Measurements from ENCODE around the gene GCNT1.

GCNT1 gene

DNA sequence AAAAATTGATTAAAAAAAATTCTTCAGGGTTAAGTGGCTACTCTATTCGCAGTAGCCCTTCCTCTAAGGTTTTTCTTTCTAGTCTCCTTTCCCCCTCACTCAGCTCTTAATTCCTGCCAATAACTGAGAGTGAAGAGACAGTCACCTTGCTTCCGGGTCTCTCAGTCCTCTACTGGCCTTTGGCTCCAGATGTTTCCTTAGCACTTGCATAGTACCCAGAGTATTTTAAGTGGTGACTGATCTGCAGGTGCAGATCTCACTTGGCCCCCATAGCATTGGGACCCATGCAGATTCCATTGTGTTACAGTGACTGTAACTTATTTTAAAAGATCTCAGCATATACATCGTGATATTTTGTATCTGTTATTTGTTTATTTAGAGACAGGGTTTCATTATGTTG, 66.2 kb downstream of the GCNT1 start:
- ATAC-seq = no peak
- TF ChIP-seq, protein P1, sequence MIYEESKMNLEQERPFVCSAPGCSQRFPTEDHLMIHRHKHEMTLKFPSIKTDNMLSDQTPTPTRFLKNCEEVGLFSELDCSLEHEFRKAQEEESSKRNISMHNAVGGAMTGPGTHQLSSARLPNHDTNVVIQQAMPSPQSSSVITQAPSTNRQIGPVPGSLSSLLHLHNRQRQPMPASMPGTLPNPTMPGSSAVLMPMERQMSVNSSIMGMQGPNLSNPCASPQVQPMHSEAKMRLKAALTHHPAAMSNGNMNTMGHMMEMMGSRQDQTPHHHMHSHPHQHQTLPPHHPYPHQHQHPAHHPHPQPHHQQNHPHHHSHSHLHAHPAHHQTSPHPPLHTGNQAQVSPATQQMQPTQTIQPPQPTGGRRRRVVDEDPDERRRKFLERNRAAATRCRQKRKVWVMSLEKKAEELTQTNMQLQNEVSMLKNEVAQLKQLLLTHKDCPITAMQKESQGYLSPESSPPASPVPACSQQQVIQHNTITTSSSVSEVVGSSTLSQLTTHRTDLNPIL (CRISPR knock-in tag; IDR thresholded peaks at IDR 0.05; ENCODE audit: low read depth) = no peak
- TF ChIP-seq ISL1 (CRISPR knock-in tag; IDR thresholded peaks at IDR 0.05) (no peak), CSDC2 (CRISPR knock-in tag; IDR thresholded peaks at IDR 0.05) (no peak), ARNTL (CRISPR knock-in tag; IDR thresholded peaks at IDR 0.05; ENCODE audit: borderline replicate concordance, low read depth) (no peak), ZC3H10 (CRISPR knock-in tag; IDR thresholded peaks at IDR 0.05) (no peak), ZFP30 (CRISPR knock-in tag; IDR thresholded peaks at IDR 0.05) (no peak), BACH2 (CRISPR knock-in tag; IDR thresholded peaks at IDR 0.05; ENCODE audit: borderline replicate concordance) (no peak), ZNF565 (CRISPR knock-in tag; conservative IDR thresholded peaks at IDR 0.05; ENCODE audit: low read depth) (no peak), PPARA (CRISPR knock-in tag; IDR thresholded peaks at IDR 0.05; ENCODE audit: borderline replicate concordance) (no peak), GLIS3 (CRISPR knock-in tag; IDR thresholded peaks at IDR 0.05) (no peak), ESRRG (CRISPR knock-in tag; IDR thresholded peaks at IDR 0.05) (no peak), ZNF8 (CRISPR knock-in tag; IDR thresholded peaks at IDR 0.05) (no peak), TOX (CRISPR knock-in tag; IDR thresholded peaks at IDR 0.05; ENCODE audit: borderline replicate concordance) (no peak), SNAI2 (CRISPR knock-in tag; IDR thresholded peaks at IDR 0.05) (no peak), OSR1 (CRISPR knock-in tag; IDR thresholded peaks at IDR 0.05) (no peak), ZNF70 (CRISPR knock-in tag; IDR thresholded peaks at IDR 0.05) (no peak)
- TF ChIP-seq, protein P2, sequence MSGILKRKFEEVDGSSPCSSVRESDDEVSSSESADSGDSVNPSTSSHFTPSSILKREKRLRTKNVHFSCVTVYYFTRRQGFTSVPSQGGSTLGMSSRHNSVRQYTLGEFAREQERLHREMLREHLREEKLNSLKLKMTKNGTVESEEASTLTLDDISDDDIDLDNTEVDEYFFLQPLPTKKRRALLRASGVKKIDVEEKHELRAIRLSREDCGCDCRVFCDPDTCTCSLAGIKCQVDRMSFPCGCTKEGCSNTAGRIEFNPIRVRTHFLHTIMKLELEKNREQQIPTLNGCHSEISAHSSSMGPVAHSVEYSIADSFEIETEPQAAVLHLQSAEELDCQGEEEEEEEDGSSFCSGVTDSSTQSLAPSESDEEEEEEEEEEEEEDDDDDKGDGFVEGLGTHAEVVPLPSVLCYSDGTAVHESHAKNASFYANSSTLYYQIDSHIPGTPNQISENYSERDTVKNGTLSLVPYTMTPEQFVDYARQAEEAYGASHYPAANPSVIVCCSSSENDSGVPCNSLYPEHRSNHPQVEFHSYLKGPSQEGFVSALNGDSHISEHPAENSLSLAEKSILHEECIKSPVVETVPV (CRISPR knock-in tag; IDR thresholded peaks at IDR 0.05) = no peak
- TF ChIP-seq, protein P3, sequence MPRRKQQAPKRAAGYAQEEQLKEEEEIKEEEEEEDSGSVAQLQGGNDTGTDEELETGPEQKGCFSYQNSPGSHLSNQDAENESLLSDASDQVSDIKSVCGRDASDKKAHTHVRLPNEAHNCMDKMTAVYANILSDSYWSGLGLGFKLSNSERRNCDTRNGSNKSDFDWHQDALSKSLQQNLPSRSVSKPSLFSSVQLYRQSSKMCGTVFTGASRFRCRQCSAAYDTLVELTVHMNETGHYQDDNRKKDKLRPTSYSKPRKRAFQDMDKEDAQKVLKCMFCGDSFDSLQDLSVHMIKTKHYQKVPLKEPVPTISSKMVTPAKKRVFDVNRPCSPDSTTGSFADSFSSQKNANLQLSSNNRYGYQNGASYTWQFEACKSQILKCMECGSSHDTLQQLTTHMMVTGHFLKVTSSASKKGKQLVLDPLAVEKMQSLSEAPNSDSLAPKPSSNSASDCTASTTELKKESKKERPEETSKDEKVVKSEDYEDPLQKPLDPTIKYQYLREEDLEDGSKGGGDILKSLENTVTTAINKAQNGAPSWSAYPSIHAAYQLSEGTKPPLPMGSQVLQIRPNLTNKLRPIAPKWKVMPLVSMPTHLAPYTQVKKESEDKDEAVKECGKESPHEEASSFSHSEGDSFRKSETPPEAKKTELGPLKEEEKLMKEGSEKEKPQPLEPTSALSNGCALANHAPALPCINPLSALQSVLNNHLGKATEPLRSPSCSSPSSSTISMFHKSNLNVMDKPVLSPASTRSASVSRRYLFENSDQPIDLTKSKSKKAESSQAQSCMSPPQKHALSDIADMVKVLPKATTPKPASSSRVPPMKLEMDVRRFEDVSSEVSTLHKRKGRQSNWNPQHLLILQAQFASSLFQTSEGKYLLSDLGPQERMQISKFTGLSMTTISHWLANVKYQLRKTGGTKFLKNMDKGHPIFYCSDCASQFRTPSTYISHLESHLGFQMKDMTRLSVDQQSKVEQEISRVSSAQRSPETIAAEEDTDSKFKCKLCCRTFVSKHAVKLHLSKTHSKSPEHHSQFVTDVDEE (CRISPR knock-in tag; IDR thresholded peaks at IDR 0.05) = no peak
- TF ChIP-seq, protein P4, sequence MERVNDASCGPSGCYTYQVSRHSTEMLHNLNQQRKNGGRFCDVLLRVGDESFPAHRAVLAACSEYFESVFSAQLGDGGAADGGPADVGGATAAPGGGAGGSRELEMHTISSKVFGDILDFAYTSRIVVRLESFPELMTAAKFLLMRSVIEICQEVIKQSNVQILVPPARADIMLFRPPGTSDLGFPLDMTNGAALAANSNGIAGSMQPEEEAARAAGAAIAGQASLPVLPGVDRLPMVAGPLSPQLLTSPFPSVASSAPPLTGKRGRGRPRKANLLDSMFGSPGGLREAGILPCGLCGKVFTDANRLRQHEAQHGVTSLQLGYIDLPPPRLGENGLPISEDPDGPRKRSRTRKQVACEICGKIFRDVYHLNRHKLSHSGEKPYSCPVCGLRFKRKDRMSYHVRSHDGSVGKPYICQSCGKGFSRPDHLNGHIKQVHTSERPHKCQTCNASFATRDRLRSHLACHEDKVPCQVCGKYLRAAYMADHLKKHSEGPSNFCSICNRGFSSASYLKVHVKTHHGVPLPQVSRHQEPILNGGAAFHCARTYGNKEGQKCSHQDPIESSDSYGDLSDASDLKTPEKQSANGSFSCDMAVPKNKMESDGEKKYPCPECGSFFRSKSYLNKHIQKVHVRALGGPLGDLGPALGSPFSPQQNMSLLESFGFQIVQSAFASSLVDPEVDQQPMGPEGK (CRISPR knock-in tag; IDR thresholded peaks at IDR 0.05; ENCODE audit: borderline replicate concordance) = no peak
- TF ChIP-seq, protein P5, sequence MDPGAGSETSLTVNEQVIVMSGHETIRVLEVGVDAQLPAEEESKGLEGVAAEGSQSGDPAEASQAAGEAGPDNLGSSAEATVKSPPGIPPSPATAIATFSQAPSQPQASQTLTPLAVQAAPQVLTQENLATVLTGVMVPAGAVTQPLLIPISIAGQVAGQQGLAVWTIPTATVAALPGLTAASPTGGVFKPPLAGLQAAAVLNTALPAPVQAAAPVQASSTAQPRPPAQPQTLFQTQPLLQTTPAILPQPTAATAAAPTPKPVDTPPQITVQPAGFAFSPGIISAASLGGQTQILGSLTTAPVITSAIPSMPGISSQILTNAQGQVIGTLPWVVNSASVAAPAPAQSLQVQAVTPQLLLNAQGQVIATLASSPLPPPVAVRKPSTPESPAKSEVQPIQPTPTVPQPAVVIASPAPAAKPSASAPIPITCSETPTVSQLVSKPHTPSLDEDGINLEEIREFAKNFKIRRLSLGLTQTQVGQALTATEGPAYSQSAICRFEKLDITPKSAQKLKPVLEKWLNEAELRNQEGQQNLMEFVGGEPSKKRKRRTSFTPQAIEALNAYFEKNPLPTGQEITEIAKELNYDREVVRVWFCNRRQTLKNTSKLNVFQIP (CRISPR knock-in tag; IDR thresholded peaks at IDR 0.05; ENCODE audit: borderline replicate concordance, low read depth) = no peak

DNA sequence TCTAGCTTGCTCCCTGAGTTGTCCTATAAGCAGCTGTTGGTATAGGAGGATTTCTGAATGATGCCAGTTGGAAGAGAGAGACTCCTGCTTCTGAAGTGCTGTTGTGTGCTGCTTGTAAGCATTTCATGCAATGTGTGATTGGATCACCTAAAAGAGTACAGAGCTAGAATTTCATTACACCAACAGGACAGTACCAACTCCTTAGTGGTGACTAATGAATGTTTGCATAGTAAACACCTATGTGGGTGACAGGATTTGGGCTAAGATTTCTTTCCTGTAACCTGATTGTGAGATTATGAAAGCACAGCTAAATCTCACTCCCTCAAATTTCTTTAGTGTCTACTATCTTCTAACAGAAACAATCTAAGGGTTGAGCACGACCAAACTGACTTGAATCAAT, 67.0 kb downstream of the GCNT1 start:
- no peak for ATAC-seq
- no peak for TF ChIP-seq CSDC2 (CRISPR knock-in tag; IDR thresholded peaks at IDR 0.05)
- TF ChIP-seq ZC3H10 (CRISPR knock-in tag; IDR thresholded peaks at IDR 0.05) = no peak
- TF ChIP-seq, protein P1 (CRISPR knock-in tag; IDR thresholded peaks at IDR 0.05; ENCODE audit: low read depth) = no peak
- TF ChIP-seq ZNF8 (CRISPR knock-in tag; IDR thresholded peaks at IDR 0.05) = no peak
- TF ChIP-seq ISL1 (CRISPR knock-in tag; IDR thresholded peaks at IDR 0.05) = no peak
- TF ChIP-seq GLIS3 (CRISPR knock-in tag; IDR thresholded peaks at IDR 0.05) = no peak

DNA sequence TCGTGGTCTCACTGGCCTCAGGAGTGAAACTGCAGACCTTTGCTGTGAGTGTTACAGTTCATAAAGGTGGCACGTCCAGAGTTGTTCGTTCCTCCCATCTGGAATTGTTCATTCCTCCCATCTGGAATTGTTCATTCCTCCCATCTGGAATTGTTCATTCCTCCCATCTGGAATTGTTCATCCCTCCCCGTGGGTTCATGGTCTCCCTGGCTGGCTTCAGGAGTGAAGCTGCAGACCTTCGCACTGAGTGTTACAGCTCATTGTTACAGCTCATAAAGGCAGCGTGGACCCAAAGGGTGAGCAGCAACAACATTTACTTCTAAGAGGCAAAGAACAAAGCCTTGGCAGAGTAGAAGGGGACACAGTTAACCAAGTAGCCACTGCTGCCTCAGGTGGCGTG, 69.1 kb downstream of the GCNT1 start:
- ATAC-seq = peak; percentile 44
- TF ChIP-seq, protein P5 (CRISPR knock-in tag; IDR thresholded peaks at IDR 0.05; ENCODE audit: borderline replicate concordance, low read depth) = no peak
- TF ChIP-seq ZC3H10 (CRISPR knock-in tag; IDR thresholded peaks at IDR 0.05) (no peak), PPARA (CRISPR knock-in tag; IDR thresholded peaks at IDR 0.05; ENCODE audit: borderline replicate concordance) (no peak), ISL1 (CRISPR knock-in tag; IDR thresholded peaks at IDR 0.05) (no peak), ESRRG (CRISPR knock-in tag; IDR thresholded peaks at IDR 0.05) (no peak), TOX (CRISPR knock-in tag; IDR thresholded peaks at IDR 0.05; ENCODE audit: borderline replicate concordance) (no peak), ZNF70 (CRISPR knock-in tag; IDR thresholded peaks at IDR 0.05) (no peak), BACH2 (CRISPR knock-in tag; IDR thresholded peaks at IDR 0.05; ENCODE audit: borderline replicate concordance) (no peak), OSR1 (CRISPR knock-in tag; IDR thresholded peaks at IDR 0.05) (no peak), ARNTL (CRISPR knock-in tag; IDR thresholded peaks at IDR 0.05; ENCODE audit: borderline replicate concordance, low read depth) (no peak), GLIS3 (CRISPR knock-in tag; IDR thresholded peaks at IDR 0.05) (no peak)
- TF ChIP-seq, protein P4 (CRISPR knock-in tag; IDR thresholded peaks at IDR 0.05; ENCODE audit: borderline replicate concordance) = no peak
